Endothelial cell of umbilical vein (primary cell): ENCODE measurements around the gene DNAI2.

Experiments used
- CTCF ChIP-seq, 2 donors: IDR thresholded peaks; 1 replicate in 1 of 2; 2 replicates in 1 of 2; pipeline ENCODE4 v1.5.1; 2011; ENCODE audit warnings: low read length in 2 of 2, mild to moderate bottlenecking in 2 of 2, moderate library complexity in 2 of 2, control low read depth in 1 of 2, inconsistent platforms in 1 of 2, low read depth in 1 of 2; ENCODE audit not compliant: insufficient read depth in 1 of 2; ENCODE audit errors: extremely low read depth in 1 of 2
- MYC ChIP-seq: IDR thresholded peaks from one replicate; pipeline ENCODE4 v1.6.1; 2011; ENCODE audit warnings: mild to moderate bottlenecking, low read depth, low read length
- POLR2A ChIP-seq: IDR thresholded peaks from 2 replicates; pipeline ENCODE4 v1.6.1; 2012; ENCODE audit warnings: low read depth, mild to moderate bottlenecking, control low read depth, low read length
- TF ChIP-seq, protein P1 (sequence below): IDR thresholded peaks from 2 replicates; pipeline ENCODE4 v1.6.1; 2011; ENCODE audit not compliant: insufficient read depth, insufficient read length

DNA sequence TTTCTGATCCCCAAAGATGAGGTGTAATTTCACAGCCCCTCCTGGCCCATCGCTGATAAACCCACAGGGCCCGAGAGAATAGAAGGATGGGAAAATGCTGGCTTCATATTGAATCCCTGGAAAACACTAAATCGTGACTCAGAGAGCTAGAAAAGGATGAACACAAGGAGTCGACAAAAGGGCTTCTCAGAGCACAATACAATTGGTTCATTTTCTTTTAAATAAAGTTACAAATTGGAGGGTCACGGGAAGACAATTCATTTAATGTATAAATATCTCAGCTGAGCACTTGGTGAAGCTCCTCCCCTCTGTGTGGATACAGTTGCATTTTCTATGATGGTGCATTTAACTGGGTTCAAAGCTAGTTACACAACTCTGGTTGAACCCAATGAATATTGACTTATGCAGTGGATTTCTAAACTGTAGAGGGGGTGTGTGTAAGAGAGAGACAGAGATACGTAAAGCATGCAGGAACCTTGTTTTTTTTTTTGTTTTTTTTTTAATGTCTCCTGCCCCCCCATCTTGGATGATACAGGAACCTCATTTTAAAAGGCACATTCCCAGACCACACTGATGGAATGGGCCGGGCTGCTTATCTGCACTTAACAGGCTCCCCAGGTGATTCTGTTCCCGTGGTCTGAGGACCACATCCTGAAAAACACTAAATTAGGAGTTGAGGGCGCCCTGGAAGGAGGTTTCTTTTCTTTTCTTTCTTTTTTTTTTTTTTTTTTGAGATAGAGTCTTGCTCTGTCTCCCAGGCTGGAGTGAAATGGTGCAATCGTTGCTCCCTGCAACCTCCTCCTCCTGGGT lies 46.6 kb upstream of the DNAI2 start:
- TF ChIP-seq CTCF (IDR thresholded peaks at IDR 0.05; ENCODE audit: extremely low read depth in 1 of 2, insufficient read depth in 1 of 2, low read depth in 1 of 2, low read length in 2 of 2) = no peak
- no peak for TF ChIP-seq POLR2A
- TF ChIP-seq, protein P1, sequence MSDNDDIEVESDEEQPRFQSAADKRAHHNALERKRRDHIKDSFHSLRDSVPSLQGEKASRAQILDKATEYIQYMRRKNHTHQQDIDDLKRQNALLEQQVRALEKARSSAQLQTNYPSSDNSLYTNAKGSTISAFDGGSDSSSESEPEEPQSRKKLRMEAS = no peak
- TF ChIP-seq MYC = no peak
